GM12878 (cell line): ENCODE results near the gene MALT1. TPM values are rescaled to one million over a fixed set of nuclear protein-coding genes. Genes with fewer than 3 reads are reported as not detected.
A peak's percentile ranks its signal among the peaks of the same experiment; 100 is the strongest.

Source experiments
- ATAC-seq: fragments of 200-7000 bp; cut with Tn5 transposase; 3 replicates; pipeline ENCODE4 v1.9.1; 2020; ENCODE audit warnings: mild to moderate bottlenecking, moderate library complexity
- BruUV-seq: library from RNA; stranded (reverse); fragments of 400-500 nt; replicated peaks from 2 replicates; lab custom pipeline; 2021; lab: Mats Ljungman, UMichigan
- CTCF ChIA-PET: fragments of 300-600 bp; sonication (Branson Sonifier 250); formaldehyde crosslinking; extraction: SDS; loops from one replicate; lab custom pipeline; 2021; ENCODE audit warnings: inconsistent platforms; lab: Yijun Ruan, JAX
- POLR2A ChIA-PET: fragments of 350-600 bp; formaldehyde crosslinking; extraction: SDS; loops from one replicate; lab custom pipeline; 2021; ENCODE audit warnings: inconsistent platforms; lab: Charles Lee
- RAD21 ChIA-PET: fragments of 300-600 bp; sonication (Branson Sonifier 250); formaldehyde crosslinking; loops from one replicate; lab custom pipeline; 2023; ENCODE audit warnings: antibody characterized with exemption; ENCODE audit not compliant: unreplicated experiment; lab: Charles Lee
- SMC1A ChIA-PET: fragments of 300-600 bp; sonication (Branson Sonifier 250); formaldehyde crosslinking; loops from one replicate; lab custom pipeline; 2023; ENCODE audit not compliant: unreplicated experiment, uncharacterized antibody; lab: Charles Lee
- DNase-seq: peaks from one replicate; pipeline ENCODE4 v3.0.0-alpha.2; 2011; ENCODE audit warnings: low read depth, low spot score
- FAIRE-seq: peaks from 3 replicates; lab custom pipeline; 2011; peaks lifted over from hg19 to GRCh38; lab: Jason Lieb, UNC
- H2AFZ ChIP-seq: 2 replicates; pipeline ENCODE4 v1.6.0; 2011; ENCODE audit warnings: low read depth, low read length, control low read depth; ENCODE audit not compliant: control insufficient read depth
- H3K27ac ChIP-seq: 2 replicates; pipeline ENCODE4 v1.5.1; 2011; ENCODE audit warnings: control low read depth; ENCODE audit not compliant: control insufficient read depth, insufficient read depth
- H3K27me3 ChIP-seq, 2 experiments: replicated peaks in 1 of 2; 2 replicates each; pipeline versions ENCODE4 v1.6.0 to v1.6.1; 2011; ENCODE audit warnings: low read length in 1 of 2; ENCODE audit not compliant: control insufficient read depth in 2 of 2, insufficient read depth in 2 of 2
- H3K36me3 ChIP-seq, 2 experiments: 2 replicates each; pipeline ENCODE4 v1.5.1; 2011; ENCODE audit warnings: low read length in 1 of 2; ENCODE audit not compliant: control insufficient read depth in 2 of 2, insufficient read depth in 2 of 2
- H3K4me1 ChIP-seq: 2 replicates; pipeline ENCODE4 v1.6.1; 2011; ENCODE audit warnings: mild to moderate bottlenecking, low read length, moderate library complexity, mixed read lengths; ENCODE audit not compliant: control insufficient read depth, insufficient read depth
- H3K4me2 ChIP-seq: 2 replicates; pipeline ENCODE4 v1.6.0; 2011; ENCODE audit warnings: control low read depth; ENCODE audit not compliant: control insufficient read depth, insufficient read depth
- H3K4me3 ChIP-seq: fragments of 200-600 bp; sonication (generic); 2 replicates; pipeline ENCODE4 v1.5.1; 2016
- H3K79me2 ChIP-seq: 2 replicates; pipeline ENCODE4 v1.6.0; 2011; ENCODE audit warnings: low read length; ENCODE audit not compliant: control insufficient read depth, insufficient read depth
- H3K9ac ChIP-seq: 2 replicates; pipeline ENCODE4 v1.8.0; 2011; ENCODE audit warnings: low read length, control low read depth, mixed read lengths; ENCODE audit not compliant: control insufficient read depth, insufficient read depth
- H3K9me3 ChIP-seq: replicated peaks from 3 replicates; pipeline ENCODE4 v1.5.1; 2011; ENCODE audit warnings: mild to moderate bottlenecking, low read length; ENCODE audit not compliant: control insufficient read depth, insufficient read depth
- H4K20me1 ChIP-seq: 2 replicates; pipeline ENCODE4 v1.6.0; 2011; ENCODE audit not compliant: control insufficient read depth, insufficient read depth
- CREM ChIP-seq: IDR thresholded peaks from 2 replicates; pipeline ENCODE4 v1.6.1; 2014; ENCODE audit warnings: antibody characterized with exemption, low read depth
- EGR1 ChIP-seq, 2 experiments: IDR thresholded peaks; 1 replicate in 1 of 2; 2 replicates in 1 of 2; pipeline ENCODE4 v1.6.1; 2011 to 2012; ENCODE audit warnings: low read depth in 2 of 2, low read length in 2 of 2, borderline replicate concordance in 1 of 2, mild to moderate bottlenecking in 1 of 2, moderate library complexity in 1 of 2
- NFXL1 ChIP-seq: fragments of 450-650 bp; IDR thresholded peaks from 2 replicates; pipeline ENCODE4 v1.6.1; 2017; ENCODE audit warnings: antibody characterized with exemption, mild to moderate bottlenecking, borderline replicate concordance
- PAX5 ChIP-seq: IDR thresholded peaks from 2 replicates; pipeline ENCODE4 v1.6.1; 2011; ENCODE audit warnings: low read depth, low read length, borderline replicate concordance
- POU2F2 ChIP-seq: IDR thresholded peaks from 3 replicates; pipeline ENCODE4 v1.6.1; 2011; ENCODE audit warnings: low read depth, mild to moderate bottlenecking, low read length, borderline replicate concordance
- WGBS: methylation state at CpG from one replicate; pipeline ENCODE4 v1.1.6; 2016; ENCODE audit warnings: low lambda C conversion rate; ENCODE audit not compliant: insufficient replicate concordance, insufficient coverage; ENCODE audit errors: missing lambda C conversion rate; 5-methylcytosine and 5-hydroxymethylcytosine counted together
- in situ Hi-C: fragments of 300-500 bp; cut with MboI; formaldehyde crosslinking; loops from 9 replicates; pipeline ENCODE4 v1.14.3; 2018; ENCODE audit warnings: mixed read lengths
- intact Hi-C: fragments of 100-400 bp; cut with micrococcal nuclease; formaldehyde crosslinking; loops from one replicate; pipeline ENCODE4 v1.14.2; 2022; ENCODE audit not compliant: unreplicated experiment
- polyA plus RNA-seq, 11 experiments: library from polyadenylated mRNA; depleted of rRNA in 4 of 11; unstranded in 6 of 11; stranded (reverse) in 5 of 11; fragments of >200 nt; fragmentation: Nextera tagmentation in 4 of 11; fragmentation: Illumina TruSeq in 1 of 11; extraction: Ambion mirVana in 4 of 11; extraction: Trizol in 1 of 11; gene quantifications; 1 replicate in 1 of 11; 2 replicates in 10 of 11; pipeline versions ENCODE4 v1.2.1 to v1.2.3, GENCODE V29; 2011 to 2016; ENCODE audit warnings: inconsistent platforms in 2 of 11, missing spikeins in 2 of 11, low read depth in 1 of 11
- total RNA-seq, 4 experiments: library from RNA; depleted of rRNA in 3 of 4; stranded (reverse); fragments of >200 nt in 3 of 4; fragmentation: Illumina TruSeq in 1 of 4; extraction: Trizol in 1 of 4; gene quantifications; 2 replicates each; pipeline versions ENCODE4 v1.2.1 to v1.2.3, GENCODE V29; 2013 to 2021
- TF ChIP-seq, protein P1 (sequence below): fragments of 450-650 bp; IDR thresholded peaks from 2 replicates; pipeline ENCODE4 v1.6.1; 2017; ENCODE audit warnings: low read depth, mild to moderate bottlenecking, moderate library complexity
- TF ChIP-seq, protein P2 (sequence below): IDR thresholded peaks from 2 replicates; pipeline ENCODE4 v1.6.1; 2011; ENCODE audit warnings: low read depth, mild to moderate bottlenecking, low read length, moderate library complexity, borderline replicate concordance; ENCODE audit errors: extremely low read depth
- TF ChIP-seq, protein P3 (sequence below), 3 experiments: IDR thresholded peaks in 2 of 3; conservative IDR thresholded peaks in 1 of 3; 2 replicates each; pipeline ENCODE4 v1.5.1; 2011; ENCODE audit warnings: low read depth in 3 of 3, low read length in 3 of 3, mild to moderate bottlenecking in 3 of 3, control low read depth in 2 of 3, moderate library complexity in 2 of 3, inconsistent platforms in 1 of 3, mixed read lengths in 1 of 3; ENCODE audit not compliant: control insufficient read depth in 2 of 3, insufficient read depth in 1 of 3; ENCODE audit errors: extremely low read depth in 1 of 3
- TF ChIP-seq, protein P4 (sequence below): IDR thresholded peaks from 2 replicates; pipeline ENCODE4 v1.6.1; 2011; ENCODE audit warnings: borderline replicate concordance, low read depth, mild to moderate bottlenecking, moderate library complexity, mixed read lengths, low read length; ENCODE audit not compliant: insufficient read depth; ENCODE audit errors: extremely low read length

MALT1 gene
- total and polyA plus RNA-seq, 10 of the 15 experiments (the other 5 are each of a cell fraction or from before 2014, with no cell fraction given): 17.6 to 126 (median 45.4) TPM

DNA sequence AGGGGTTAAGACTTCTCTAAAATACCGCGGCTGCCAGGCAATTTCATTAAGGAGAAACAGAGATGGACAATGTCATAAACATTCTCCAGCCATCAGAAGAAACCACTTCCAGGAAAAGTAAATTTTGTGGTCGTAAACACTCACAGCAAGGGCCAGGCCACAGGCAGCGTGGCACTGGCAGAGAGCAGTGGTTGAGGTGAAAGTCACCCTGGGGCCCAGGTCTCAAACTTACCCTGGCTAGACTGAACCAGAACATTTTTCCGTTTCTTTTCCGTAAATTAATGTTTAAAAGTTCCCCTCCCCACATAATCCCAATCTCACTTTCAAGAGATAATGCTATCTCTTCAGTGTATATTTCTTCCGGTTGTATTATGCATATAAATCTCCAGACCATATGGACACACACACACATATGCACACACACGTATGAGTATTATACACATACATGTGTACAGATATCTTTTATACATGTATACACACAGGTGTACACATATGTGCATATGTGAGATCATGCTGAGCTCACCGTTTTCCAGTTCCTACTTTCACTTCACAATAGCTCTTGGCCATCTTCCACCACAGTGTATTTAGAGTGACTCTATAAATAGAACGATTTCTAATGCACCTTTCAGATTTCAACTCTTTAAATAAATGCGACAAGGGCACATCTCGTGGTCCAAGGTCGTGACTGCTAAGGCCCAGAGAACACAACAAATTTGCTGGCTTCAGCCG, 90.1 kb downstream of the MALT1 start:
- no peaks in the 10 kb centered on the region; a peak in 2 of 4 replicates for H3K27me3 ChIP-seq
- WGBS: 2% methylated on average over 14 of the region's 14 CpGs
- peaks cover 24% of the 10 kb centered on the region for H3K4me1 ChIP-seq
- peak overlapping the region; percentile 78 for H3K27ac ChIP-seq
- ChIA-PET SMC1A (interaction anchor here (0.6 to 9.6 kb wide), 10 partner anchors 12 to 366 kb away, joined by 3 to 629 read pairs (median 6); no protein-coding TSS in a partner anchor), CTCF (interaction anchor here (0.8 to 17.9 kb wide), 8 partner anchors 15 to 308 kb away, joined by 3 to 743 read pairs (median 4); no protein-coding TSS in a partner anchor), POLR2A (interaction anchor here (0.5 to 1.2 kb wide), 6 partner anchors 88 to 233 kb away, joined by 3 to 7 read pairs (median 4); no protein-coding TSS in a partner anchor), RAD21 (interaction anchor here (0.6 to 11.5 kb wide), 15 partner anchors 12 to 580 kb away, joined by 3 to 522 read pairs (median 4); no protein-coding TSS in a partner anchor)
- no TSS peak for BruUV-seq
- peak; percentile 84 for DNase-seq
- no peak overlapping the region for H3K9ac ChIP-seq
- FAIRE-seq: peak; percentile 80
- H4K20me1 ChIP-seq: no peaks in the 10 kb centered on the region
- H2AFZ ChIP-seq: no peak overlapping the region
- H3K36me3 ChIP-seq: no peaks in the 10 kb centered on the region
- no peak overlapping the region for H3K4me3 ChIP-seq
- in situ Hi-C loops: loop anchor here (5.0 kb wide), 1 partner anchor 229 kb away; no protein-coding TSS in a partner anchor
- H3K79me2 ChIP-seq: no peaks in the 10 kb centered on the region
- intact Hi-C loops: loop anchor here (5.0 to 10.0 kb wide), 3 partner anchors 577 to 867 kb away; partner anchors contain the start of gene NEDD4L
- ATAC-seq: peak; percentile 83
- H3K9me3 ChIP-seq: no peaks in the 10 kb centered on the region
- peak overlapping the region; percentile 80 for H3K4me2 ChIP-seq
- TF ChIP-seq PAX5 (no peak), CREM (peak; percentile 71), NFXL1 (no peak), EGR1 (IDR thresholded peaks at IDR 0.05; ENCODE audit: borderline replicate concordance in 1 of 2, low read depth in 2 of 2, low read length in 2 of 2) (no peak), POU2F2 (no peak; the same call in 2 of the 3 replicates)
- TF ChIP-seq, protein P1, sequence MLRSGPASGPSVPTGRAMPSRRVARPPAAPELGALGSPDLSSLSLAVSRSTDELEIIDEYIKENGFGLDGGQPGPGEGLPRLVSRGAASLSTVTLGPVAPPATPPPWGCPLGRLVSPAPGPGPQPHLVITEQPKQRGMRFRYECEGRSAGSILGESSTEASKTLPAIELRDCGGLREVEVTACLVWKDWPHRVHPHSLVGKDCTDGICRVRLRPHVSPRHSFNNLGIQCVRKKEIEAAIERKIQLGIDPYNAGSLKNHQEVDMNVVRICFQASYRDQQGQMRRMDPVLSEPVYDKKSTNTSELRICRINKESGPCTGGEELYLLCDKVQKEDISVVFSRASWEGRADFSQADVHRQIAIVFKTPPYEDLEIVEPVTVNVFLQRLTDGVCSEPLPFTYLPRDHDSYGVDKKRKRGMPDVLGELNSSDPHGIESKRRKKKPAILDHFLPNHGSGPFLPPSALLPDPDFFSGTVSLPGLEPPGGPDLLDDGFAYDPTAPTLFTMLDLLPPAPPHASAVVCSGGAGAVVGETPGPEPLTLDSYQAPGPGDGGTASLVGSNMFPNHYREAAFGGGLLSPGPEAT: 0 out of 2 replicates have a peak, but pooled peaks have one; percentile 52
- TF ChIP-seq, protein P2, sequence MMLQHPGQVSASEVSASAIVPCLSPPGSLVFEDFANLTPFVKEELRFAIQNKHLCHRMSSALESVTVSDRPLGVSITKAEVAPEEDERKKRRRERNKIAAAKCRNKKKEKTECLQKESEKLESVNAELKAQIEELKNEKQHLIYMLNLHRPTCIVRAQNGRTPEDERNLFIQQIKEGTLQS: no peak
- TF ChIP-seq, protein P3, sequence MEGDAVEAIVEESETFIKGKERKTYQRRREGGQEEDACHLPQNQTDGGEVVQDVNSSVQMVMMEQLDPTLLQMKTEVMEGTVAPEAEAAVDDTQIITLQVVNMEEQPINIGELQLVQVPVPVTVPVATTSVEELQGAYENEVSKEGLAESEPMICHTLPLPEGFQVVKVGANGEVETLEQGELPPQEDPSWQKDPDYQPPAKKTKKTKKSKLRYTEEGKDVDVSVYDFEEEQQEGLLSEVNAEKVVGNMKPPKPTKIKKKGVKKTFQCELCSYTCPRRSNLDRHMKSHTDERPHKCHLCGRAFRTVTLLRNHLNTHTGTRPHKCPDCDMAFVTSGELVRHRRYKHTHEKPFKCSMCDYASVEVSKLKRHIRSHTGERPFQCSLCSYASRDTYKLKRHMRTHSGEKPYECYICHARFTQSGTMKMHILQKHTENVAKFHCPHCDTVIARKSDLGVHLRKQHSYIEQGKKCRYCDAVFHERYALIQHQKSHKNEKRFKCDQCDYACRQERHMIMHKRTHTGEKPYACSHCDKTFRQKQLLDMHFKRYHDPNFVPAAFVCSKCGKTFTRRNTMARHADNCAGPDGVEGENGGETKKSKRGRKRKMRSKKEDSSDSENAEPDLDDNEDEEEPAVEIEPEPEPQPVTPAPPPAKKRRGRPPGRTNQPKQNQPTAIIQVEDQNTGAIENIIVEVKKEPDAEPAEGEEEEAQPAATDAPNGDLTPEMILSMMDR (IDR thresholded peaks at IDR 0.05 in 2 of 3, conservative IDR thresholded peaks at IDR 0.05 in 1 of 3; ENCODE audit: control insufficient read depth in 2 of 3, extremely low read depth in 1 of 3, insufficient read depth in 1 of 3, low read depth in 3 of 3, low read length in 3 of 3): no peak
- TF ChIP-seq, protein P4, sequence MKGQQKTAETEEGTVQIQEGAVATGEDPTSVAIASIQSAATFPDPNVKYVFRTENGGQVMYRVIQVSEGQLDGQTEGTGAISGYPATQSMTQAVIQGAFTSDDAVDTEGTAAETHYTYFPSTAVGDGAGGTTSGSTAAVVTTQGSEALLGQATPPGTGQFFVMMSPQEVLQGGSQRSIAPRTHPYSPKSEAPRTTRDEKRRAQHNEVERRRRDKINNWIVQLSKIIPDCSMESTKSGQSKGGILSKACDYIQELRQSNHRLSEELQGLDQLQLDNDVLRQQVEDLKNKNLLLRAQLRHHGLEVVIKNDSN: no peak
